ENCODE data around the gene ADNP. TPM values are rescaled to one million over a fixed set of nuclear protein-coding genes. Genes with fewer than 3 reads are reported as not detected.
"Not testable (repeated sequence)": the region's sequence is repeated elsewhere in the genome, so short reads cannot be mapped to it uniquely, and the experiment has no call there.

Gene ADNP
- total RNA-seq, 2 experiments from 2014 or later: 51.5 to 94.9 TPM

- no peaks in the 10 kb centered on the region for H3K9me3 ChIP-seq (ENCODE audit: low read length)
- no peak overlapping the region for H3K27ac ChIP-seq (ENCODE audit: low read depth, low read length, poor library complexity, severe bottlenecking)
- no peaks in the 10 kb centered on the region for H3K4me1 ChIP-seq (ENCODE audit: insufficient read depth, low read length, poor library complexity, severe bottlenecking)
- POLR2A ChIA-PET: no interaction called here
- TF ChIP-seq EZH2phosphoT487 (IDR thresholded peaks at IDR 0.05; ENCODE audit: borderline replicate concordance, low read depth, low read length) (no peak), CTCF (conservative IDR thresholded peaks at IDR 0.05; ENCODE audit: low read length) (no peak)
- no peaks in the 10 kb centered on the region for H3K9me2 ChIP-seq (ENCODE audit: insufficient read depth, low read length)
- H3K4me3 ChIP-seq (ENCODE audit: low read depth, low read length, poor library complexity, severe bottlenecking): no peak overlapping the region
- intact Hi-C loops (cut with micrococcal nuclease; ENCODE audit: unreplicated experiment): loop anchor here (2.0 kb wide), 1 partner anchor 89 kb away; the partner anchor contains the start of gene BCAS4
- H3K36me3 ChIP-seq (ENCODE audit: insufficient read depth, low read length): peaks cover 74% of the 10 kb centered on the region
- no peak overlapping the region for H3K4me2 ChIP-seq (ENCODE audit: low read length)
- CTCF ChIA-PET (ENCODE audit: unreplicated experiment): interaction anchor here (0.6 kb wide), 1 partner anchor 33 kb away, joined by 7 read pairs; no protein-coding TSS in a partner anchor
- no peak overlapping the region for H2AFZ ChIP-seq (ENCODE audit: low read length)
- no peak for DNase-seq (ENCODE audit: low spot score)
- H3K79me2 ChIP-seq (ENCODE audit: insufficient read depth, low read depth, low read length): no peaks in the 10 kb centered on the region
- H4K20me1 ChIP-seq (ENCODE audit: insufficient read depth, low read length): no peaks in the 10 kb centered on the region
- BruUV-seq (replicated peaks): no TSS peak
Observed at GRCh38 chr20:50883856-50884255, 47.4 kb downstream of the ADNP start.

DNA sequence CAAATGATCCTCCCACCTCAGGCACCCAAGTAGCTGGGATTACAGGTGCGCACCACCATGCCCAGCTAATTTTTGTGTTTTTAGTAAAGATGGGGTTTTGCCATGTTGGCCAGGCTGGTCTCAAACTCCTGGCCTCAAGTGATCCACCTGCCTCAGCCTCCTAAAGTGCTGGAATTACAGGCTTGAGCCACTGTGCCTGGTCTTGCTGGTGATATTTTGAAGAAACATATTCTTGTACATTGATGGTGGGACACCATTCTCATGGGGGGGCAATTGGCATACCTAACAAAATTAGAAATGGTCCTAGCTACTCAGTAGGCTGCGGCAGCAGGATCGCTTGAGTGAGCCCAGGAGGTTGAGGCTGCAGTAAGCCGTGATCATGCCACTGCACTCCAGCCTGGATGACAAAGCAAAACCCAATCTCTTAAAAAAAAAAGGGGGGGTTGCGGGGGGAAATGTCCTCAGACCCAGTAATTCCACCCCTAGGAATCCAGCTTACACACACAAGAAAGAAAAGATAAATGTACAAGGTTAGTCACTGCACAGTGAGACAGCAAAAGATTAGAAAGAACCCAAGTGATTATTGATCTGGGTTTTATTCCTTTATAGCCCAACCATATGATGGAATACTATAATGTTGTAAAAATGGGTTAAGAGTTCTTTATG, 49.3 kb downstream of the ADNP start:
- DNase-seq (ENCODE audit: low spot score); BruUV-seq (replicated peaks); H3K9me2 ChIP-seq (ENCODE audit: insufficient read depth, low read length); H3K79me2 ChIP-seq (ENCODE audit: insufficient read depth, low read depth, low read length); H3K4me2 ChIP-seq (ENCODE audit: low read length); CTCF ChIA-PET (ENCODE audit: unreplicated experiment); H3K27ac ChIP-seq (ENCODE audit: low read depth, low read length, poor library complexity, severe bottlenecking); H4K20me1 ChIP-seq (ENCODE audit: insufficient read depth, low read length); H3K9me3 ChIP-seq (ENCODE audit: low read length); H3K4me1 ChIP-seq (ENCODE audit: insufficient read depth, low read length, poor library complexity, severe bottlenecking); H2AFZ ChIP-seq (ENCODE audit: low read length); intact Hi-C loops (cut with micrococcal nuclease; ENCODE audit: unreplicated experiment); H3K4me3 ChIP-seq (ENCODE audit: low read depth, low read length, poor library complexity, severe bottlenecking): not testable (repeated sequence)
- POLR2A ChIA-PET: interaction anchor here (0.7 to 0.8 kb wide), 2 partner anchors 20 to 23 kb away, joined by 4 to 7 read pairs; no protein-coding TSS in a partner anchor
- H3K36me3 ChIP-seq (ENCODE audit: insufficient read depth, low read length): peaks cover 76% of the 10 kb centered on the region

DNA sequence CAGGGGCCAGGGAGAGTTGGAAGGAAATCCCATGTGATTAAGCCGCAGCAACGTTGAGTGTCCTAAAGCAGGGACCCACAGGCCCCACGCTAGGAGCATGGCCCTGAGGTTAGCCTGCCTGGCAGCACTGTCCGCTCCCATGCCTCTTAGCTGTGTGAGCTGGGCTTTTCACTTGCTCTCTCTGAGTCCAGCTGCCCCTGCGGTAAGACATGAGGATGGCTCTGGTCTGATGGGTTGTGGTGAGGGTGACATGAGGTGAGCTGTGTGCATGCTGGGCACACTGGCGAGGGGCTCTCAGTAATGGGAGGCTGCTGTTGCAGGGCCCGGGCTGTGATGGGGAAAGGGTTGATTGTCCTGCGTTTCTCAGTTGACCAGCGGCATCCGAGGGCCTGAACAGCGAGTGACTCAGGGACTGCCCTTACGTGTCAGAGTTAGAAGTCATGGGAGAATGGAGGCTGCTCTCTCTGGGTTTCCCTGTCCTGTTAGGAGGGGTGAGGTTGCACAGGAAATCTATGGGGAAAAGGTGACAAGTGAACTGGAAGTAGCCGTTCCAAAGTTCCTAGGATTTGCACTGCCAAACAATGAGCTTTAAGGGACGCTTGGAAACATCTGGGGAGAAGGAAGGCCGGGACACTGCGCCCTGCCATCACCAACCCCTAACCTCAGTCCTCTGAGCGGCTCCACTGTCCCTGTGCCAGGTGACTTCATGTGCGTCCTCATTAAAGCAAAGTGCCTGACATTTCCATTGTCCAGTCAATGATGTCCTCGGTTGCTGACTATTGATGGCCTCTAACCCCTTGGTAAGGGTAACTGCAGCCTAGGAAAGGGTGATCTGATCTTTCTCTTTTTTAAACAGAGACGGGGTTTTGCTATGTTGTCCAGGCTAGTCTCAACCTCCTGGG, 51.3 kb downstream of the ADNP start:
- BruUV-seq (replicated peaks): no TSS peak
- Histone ChIP-seq H3K36me3 (ENCODE audit: insufficient read depth, low read length) (peaks cover 95% of the 10 kb centered on the region), H4K20me1 (ENCODE audit: insufficient read depth, low read length) (no peaks in the 10 kb centered on the region), H2AFZ (ENCODE audit: low read length) (no peak overlapping the region), H3K4me3 (ENCODE audit: low read depth, low read length, poor library complexity, severe bottlenecking) (no peak overlapping the region), H3K9me3 (ENCODE audit: low read length) (no peaks in the 10 kb centered on the region), H3K27ac (ENCODE audit: low read depth, low read length, poor library complexity, severe bottlenecking) (no peak overlapping the region), H3K4me1 (ENCODE audit: insufficient read depth, low read length, poor library complexity, severe bottlenecking) (no peaks in the 10 kb centered on the region), H3K9me2 (ENCODE audit: insufficient read depth, low read length) (no peaks in the 10 kb centered on the region), H3K79me2 (ENCODE audit: insufficient read depth, low read depth, low read length) (no peaks in the 10 kb centered on the region), H3K4me2 (ENCODE audit: low read length) (no peak overlapping the region)
- ChIA-PET CTCF (ENCODE audit: unreplicated experiment) (interaction anchor here (0.6 kb wide), 1 partner anchor 244 kb away, joined by 3 read pairs; no protein-coding TSS in a partner anchor), POLR2A (interaction anchor here (0.6 kb wide), 2 partner anchors 885 to 1287 kb away, joined by 3 read pairs; no protein-coding TSS in a partner anchor)
- intact Hi-C loops (cut with micrococcal nuclease; ENCODE audit: unreplicated experiment): no loop called here
- TF ChIP-seq EZH2phosphoT487 (IDR thresholded peaks at IDR 0.05; ENCODE audit: borderline replicate concordance, low read depth, low read length): no peak
- no peak for TF ChIP-seq CTCF (conservative IDR thresholded peaks at IDR 0.05; ENCODE audit: low read length)
- no peak for DNase-seq (ENCODE audit: low spot score)
